HTERT RPE-1 (cell line): ENCODE results near the gene CYP8B1.

Source experiments
- in situ Hi-C: fragments of 300-500 bp; cut with MboI; formaldehyde crosslinking; loops from 4 replicates; pipeline ENCODE4 v1.14.3; 2020; ENCODE audit warnings: low sequenced_read_pairs

CYP8B1 gene, protein sequence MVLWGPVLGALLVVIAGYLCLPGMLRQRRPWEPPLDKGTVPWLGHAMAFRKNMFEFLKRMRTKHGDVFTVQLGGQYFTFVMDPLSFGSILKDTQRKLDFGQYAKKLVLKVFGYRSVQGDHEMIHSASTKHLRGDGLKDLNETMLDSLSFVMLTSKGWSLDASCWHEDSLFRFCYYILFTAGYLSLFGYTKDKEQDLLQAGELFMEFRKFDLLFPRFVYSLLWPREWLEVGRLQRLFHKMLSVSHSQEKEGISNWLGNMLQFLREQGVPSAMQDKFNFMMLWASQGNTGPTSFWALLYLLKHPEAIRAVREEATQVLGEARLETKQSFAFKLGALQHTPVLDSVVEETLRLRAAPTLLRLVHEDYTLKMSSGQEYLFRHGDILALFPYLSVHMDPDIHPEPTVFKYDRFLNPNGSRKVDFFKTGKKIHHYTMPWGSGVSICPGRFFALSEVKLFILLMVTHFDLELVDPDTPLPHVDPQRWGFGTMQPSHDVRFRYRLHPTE

DNA sequence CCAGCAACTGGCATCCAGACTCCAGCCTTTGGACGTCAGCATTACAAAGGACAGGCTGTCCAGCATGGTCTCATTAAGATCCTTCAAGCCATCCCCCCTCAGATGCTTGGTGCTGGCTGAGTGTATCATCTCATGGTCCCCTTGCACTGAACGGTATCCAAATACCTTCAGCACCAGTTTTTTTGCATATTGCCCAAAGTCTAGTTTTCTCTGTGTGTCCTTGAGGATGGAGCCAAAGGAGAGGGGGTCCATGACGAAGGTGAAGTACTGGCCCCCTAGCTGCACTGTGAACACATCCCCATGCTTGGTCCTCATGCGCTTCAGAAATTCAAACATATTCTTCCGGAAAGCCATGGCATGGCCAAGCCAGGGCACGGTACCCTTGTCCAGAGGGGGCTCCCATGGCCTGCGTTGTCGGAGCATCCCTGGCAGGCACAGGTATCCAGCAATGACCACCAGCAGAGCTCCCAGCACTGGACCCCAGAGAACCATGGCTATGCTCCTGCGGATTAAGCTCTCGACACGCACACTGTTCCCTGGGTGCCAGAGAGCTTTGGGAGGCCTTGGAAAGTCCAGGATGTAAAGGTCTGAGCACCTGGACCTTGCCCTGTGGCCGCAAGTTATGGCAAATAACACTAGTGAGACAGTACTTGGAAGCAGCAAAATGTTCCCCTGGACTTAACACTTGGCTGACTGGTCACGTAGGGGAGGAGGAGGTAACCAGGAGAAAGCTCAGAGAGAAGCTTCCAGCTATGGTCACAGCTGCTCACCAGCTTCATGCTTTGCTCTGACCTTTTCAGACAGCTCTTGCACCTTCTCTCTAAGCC, at the start of gene CYP8B1:
CYP8B1 (minus strand) TSS at position 555 of the 827 bp plus-strand sequence; CDS start at position 492, 63 bp downstream.
- in situ Hi-C loops, result no loop called here

DNA sequence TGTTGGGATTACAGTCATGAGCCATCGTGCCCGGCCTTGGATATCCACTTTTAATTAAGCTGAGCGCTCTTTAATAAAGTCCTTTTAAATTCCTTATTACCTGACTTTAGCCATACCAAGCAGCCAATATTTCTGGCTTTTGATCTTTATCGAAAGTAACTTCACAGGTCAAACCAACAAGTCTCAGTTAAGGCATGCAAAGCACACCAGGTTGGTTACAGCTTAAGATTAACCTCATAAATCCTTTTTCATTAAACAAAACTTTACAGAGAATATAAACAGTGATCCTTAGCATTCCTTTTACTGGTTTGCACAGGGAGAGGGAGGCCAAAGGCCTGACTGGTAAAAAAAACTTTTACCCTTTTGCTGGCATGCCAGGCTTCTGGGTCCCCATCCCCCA, 47.9 kb upstream of the CYP8B1 start:
- in situ Hi-C loops, result no loop called here

DNA sequence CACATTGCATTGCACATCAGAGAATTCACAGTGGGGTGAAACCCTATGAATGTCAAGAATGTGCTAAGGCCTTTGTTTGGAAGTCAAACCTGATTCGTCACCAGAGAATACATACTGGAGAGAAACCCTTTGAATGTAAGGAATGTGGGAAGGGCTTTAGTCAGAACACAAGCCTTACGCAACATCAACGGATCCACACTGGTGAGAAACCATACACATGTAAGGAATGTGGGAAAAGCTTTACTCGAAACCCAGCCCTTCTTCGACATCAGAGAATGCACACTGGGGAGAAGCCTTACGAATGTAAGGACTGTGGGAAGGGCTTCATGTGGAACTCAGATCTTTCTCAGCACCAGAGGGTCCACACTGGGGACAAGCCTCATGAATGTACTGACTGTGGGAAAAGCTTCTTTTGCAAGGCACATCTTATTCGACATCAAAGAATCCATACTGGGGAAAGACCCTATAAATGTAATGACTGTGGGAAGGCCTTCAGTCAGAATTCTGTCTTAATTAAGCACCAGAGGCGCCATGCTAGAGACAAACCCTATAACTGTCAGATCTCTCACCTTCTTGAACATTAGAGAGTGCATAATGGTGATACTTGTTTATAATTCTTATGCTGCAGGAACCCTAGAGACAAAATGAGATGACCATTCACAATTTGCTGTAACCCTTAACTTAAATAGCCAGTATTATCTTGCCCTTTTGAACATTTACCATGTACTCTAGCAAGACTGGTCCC, 39.3 kb upstream of the CYP8B1 start:
- in situ Hi-C loops, result no loop called here

DNA sequence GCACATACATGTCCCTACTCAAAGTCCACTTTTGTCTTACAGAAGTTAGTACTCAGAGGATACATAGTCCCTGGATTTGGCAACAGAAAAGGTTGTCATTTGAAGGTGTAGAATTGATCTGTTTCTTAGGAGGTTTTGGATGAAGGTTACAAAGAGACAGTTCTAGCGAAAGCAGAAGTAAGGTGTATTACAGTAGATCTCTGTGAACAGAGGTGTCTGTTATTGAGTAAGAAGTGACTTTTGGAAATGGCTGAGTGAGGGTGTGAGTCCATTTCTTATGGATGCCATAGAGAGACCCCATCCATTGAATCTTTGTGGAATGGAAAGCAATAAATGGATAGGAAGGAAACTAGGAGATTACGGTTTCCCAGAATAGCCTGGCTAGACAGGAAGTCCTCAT, 35.9 kb upstream of the CYP8B1 start:
- in situ Hi-C loops, result no loop called here

DNA sequence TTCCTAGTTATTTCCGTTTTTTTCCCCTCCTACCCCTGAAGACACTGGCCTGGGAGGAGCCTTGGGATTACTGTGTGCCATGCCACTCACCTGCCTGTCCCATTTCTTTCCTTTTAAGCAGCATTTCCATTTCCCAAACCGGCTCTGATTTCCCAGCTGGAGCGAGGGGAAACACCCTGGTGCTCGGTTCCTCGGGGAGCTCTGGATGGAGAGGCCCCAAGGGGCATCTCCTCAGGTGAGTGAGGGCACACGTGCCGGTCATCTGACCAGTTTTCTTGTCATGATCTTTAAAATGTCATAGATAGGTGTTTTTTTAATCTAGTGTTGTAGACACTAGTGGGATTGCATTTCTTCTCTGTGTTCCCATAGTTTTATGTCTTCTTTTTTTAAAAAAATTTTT, 33.0 kb upstream of the CYP8B1 start:
- in situ Hi-C loops, result no loop called here

DNA sequence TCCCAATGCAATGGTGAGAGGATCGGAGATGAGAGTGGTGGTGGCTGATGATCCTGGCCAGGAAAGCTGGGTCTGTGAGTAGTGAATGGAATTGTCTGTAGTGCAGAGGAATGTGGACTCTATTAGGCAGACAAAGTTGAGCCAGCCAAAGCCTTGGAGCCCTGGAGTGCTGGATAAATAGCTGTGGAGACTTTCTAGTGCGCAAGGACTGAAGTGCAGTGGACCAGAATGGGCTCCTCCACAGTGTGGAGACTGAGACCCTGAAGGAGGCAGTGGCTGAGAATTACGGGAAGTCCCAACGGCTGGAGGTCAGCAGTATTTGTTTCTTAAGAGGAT, 31.1 kb upstream of the CYP8B1 start:
- in situ Hi-C loops, result no loop called here

DNA sequence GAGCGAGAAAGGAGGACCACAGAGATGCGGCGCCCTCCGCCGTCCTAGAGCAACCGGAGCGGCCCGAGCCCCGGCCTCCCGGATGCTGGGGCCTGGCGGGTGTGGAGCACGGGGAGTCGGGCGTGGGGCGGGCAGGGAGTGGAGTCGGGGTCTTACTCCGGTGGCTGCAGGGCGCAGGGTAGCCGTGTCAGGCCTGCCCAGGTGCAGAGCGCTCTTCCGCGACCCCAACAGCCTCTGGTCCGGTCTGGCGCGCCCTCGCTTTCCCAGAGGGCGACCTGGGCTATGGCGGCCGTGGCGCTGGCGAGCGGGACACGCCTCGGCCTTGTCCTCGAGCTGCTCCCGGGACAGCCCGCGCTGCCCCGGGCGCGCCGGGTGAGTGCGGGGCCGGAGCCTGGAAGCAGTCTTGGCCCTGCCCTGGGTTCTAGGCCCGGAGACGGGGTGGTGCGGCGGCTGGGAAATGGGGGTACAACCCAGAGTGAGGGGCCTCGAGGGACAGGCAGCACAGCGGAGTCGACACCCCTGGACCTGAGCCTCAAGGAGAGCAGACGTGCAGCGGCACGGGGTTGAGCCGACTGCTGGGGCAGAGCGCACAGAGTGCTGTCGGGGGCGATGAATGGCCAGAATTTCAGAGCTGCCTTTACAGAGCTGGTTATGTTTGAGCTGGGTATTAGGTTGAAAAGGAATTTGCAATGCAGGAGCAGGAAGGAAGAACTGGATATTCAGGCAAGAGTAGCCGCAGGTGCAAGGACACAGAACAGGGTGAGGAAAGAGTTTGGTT, 30.6 kb upstream of the CYP8B1 start, which contains the start of gene ZNF662:
ZNF662 (plus strand) TSS at position 73 of the 778 bp plus-strand sequence. CDS start 1,973 bp downstream, outside the sequence.
- in situ Hi-C loops, result no loop called here

DNA sequence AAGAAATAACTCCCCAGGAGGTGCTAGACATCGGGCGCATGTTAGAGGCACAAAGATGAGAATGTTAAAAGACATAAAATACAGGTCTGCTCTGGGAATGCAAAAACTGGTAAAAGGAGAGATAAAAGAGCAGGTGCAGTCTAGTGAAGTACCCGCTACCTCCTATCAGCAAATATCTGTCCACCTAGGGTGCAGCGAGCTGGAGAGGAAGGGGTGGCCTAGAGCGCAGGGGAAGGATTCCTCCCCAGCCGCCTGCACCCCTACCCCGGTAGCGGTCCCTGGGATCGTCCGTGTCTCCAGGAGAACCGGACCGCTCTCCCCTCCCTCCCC, 30.0 kb upstream of the CYP8B1 start:
- in situ Hi-C loops, result no loop called here

DNA sequence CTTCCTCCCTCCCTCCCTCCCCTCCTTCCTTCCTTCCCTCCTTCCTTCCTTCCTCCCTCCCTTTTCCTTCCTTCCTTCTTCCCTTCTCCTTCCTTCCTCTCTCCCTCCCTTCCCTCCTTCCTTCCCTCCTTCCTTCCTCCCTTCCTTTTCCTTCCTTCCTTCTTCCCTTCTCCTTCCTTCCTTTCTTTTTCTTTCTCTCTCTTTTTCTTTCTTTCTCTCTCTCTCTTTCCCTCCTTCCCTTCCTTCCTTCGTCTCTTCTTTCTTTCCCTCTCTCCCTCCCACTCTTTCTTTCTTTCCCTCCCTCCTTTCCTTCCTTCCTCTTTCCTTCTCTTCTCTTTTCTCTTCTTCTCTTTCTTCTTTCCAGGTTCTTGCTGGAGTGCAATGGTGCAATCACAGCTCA, 28.4 kb upstream of the CYP8B1 start:
- in situ Hi-C loops, result no loop called here

DNA sequence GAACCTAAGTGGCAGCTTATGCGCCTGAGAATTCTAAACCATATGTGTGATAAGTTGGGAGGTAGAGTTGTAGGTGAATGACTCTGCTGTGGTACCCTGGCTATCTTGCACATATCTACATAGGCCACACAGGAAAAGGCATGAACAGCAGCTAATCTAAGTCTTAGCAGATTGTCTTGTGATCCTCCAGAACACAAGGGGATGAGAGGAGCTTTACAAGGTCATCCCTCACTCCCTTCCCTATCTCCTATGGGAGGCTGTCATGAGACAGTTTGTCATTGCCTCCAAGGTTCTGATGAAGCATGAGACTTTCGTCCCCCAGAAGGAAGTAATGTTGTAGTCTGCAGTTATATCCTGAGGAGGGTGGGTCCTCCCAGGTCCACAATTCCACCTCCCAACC, 26.6 kb upstream of the CYP8B1 start:
- in situ Hi-C loops, result no loop called here

DNA sequence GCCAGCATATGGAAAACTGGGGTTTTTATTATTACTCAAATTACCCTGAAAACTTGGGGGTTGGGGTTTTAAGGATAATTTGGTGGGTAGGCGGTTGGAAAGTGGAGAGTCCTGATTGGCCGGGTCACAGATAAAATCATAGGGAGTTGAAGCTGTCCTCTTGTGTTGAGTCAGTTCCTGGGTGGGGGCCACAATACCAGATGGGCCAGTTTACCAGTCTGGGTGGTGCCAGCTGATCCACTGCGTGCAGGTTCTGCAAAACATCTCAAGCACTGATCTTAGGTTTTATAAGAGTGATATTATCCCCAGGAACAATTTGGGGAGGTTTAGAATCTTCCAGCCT, 25.4 kb upstream of the CYP8B1 start:
- in situ Hi-C loops, result no loop called here

DNA sequence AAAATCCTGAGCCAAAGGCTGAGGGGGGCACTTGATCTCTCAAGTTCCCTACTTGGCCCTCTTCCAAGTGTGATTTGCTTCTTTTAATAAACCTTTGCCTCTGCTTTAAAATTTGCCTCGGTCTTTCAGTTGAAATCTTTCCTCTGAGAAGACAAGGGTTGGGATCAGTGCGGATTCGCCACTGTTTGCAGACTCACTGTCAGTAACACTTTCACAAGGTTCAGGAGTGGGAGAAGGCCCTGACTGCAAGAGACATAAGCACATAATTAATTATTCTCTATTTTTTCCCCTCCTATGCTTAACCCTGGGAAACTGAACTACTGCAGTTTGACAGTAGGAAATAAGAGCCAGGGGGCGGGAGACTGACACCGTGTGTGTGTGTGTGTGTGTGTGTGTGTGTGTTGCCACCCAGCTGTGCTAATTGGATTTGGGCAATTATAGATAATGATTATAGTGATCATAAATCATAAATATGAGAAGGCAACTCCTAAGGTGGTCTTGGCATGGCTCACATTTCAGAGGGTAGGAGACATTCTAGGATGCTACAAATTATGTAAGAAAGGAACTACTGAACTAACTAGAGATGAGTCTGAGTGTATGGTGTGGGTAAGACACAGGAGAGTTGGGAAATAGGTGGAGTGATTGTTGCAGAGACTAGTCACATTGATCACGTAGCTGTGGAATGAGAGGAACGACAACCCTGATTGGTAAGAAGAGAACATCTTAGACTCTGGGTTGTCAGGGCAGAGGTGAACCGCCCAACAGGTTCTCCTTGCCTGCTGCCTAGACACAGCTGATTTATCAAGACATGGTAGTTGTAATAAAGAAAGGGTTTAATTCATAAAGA, 24.8 kb upstream of the CYP8B1 start:
- in situ Hi-C loops, result no loop called here

DNA sequence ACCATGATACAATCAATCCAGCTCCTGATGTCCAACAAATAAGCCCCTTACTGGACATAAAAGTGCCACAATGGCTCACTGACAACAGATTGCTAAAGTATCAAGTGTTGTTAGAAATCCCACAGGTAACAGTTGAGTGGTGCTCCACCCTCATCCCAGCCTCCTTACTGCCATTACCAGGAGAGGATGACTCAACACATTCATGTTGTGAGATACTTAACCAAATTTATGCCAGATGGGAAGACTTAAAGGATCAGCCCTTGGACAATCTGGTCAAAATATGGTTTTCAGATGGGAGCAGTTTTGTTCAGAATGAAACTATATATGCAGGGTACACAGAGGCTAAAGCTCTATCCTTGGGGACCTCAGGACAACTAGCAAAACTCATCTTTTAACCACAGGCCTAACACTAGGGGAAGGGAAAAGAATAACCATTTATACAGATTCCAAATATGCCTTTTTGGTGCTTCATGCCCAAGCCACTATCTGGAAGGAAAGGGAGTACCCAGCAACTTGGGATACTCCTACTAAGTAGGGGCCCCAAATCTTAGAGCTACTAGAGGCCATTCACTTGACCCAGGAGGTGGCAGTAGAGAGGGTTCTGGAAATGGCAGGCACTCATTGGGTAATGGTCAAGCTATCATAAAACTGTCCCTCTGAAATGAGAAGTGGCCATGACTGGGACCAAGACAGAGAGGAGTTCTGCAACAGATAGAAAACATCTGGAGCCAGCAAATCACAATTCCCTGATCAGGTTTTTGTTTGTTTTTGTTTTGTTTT, 23.4 kb upstream of the CYP8B1 start:
- in situ Hi-C loops, result no loop called here

DNA sequence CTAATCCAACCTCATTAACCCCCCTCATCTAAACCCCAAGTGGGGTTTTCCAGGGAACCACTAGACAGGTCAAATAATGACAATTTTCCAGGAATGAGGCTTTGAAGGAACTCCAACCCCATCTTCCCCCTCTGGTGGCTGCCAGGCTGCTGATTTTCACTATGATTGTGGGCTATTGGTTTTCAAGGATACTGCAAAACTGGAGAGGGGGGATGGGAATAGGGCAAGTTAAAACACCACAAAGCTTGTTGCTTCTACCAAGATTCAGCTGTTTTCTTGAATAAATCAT, 19.8 kb upstream of the CYP8B1 start:
- in situ Hi-C loops, result no loop called here

DNA sequence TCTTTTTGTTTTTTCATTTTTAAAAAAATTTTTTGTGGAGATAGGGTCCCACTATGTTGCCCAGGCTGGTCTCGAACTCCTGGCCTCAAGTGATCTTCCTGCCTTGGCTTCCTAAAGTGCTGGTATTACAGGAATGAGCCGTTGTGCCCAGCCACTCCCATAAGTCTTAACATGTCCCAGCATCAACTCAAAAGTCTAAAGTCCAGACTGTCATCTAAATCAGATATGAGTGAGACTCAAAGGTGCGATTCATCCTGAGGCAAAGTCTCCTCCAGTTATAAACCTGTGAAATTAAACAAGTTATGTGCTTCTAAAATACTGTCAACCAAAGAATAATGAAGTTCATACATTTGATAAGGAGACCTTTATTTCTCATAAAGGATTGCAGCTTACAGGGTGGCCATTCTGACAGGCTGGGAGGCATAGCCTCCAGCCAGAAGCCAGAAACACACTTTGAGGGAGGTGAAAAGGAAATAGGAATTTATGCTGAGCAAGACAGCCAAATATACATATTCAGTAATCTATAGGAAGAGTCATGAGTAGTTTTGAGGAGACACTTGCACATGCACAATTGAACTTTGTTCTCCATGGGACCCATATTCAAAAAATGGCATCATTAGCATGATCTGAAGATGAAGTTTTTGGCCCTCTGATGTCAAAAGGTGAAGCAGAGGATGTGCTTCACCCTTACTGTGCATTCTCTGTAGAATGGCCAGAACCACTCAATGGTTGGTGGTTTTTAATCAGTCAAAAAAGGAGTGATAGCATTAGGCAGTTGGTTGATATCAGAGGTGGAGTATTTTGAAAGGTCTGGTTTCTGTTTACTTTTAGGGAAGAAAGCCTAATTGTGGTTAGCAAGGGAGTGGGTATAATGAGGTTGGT, 19.3 kb upstream of the CYP8B1 start:
- in situ Hi-C loops, result no loop called here

DNA sequence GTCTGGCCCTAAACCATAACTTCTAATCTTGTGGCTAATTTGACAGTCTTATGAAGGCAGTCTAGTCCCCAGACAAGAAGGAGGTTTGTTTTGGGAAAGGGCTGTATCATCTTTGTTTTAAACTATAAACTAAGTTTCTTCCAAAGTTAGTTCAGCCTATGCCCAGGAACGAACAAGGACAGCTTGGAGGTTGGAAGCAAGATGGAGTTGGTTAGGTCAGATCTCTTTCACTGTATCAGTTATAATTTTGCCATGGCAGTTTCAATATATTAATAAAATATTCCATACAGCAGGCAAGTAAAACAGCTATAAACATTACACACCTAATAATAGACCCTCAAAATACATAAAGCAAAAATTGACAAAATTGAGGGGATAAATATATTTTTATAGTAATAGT, 17.1 kb upstream of the CYP8B1 start:
- in situ Hi-C loops, result no loop called here

DNA sequence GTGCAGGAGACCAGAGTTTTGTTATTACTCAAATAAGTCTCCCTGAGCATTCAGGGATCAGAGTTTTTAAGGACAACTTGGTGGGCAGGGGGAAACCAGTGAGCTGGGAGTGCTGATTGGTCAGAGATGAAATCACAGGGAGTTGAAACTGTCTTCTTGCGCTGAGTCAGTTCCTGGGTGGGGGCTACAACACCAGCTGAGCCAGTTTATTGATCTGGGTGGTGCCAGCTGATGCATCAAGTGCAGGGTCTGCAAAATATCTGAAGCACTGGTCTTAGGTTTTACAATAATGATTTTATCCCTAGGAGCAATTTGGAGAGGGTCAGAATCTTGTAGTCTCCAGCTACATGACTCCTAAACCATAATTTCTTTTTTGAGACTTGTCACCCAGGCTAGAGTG, 16.5 kb upstream of the CYP8B1 start:
- in situ Hi-C loops, result no loop called here

DNA sequence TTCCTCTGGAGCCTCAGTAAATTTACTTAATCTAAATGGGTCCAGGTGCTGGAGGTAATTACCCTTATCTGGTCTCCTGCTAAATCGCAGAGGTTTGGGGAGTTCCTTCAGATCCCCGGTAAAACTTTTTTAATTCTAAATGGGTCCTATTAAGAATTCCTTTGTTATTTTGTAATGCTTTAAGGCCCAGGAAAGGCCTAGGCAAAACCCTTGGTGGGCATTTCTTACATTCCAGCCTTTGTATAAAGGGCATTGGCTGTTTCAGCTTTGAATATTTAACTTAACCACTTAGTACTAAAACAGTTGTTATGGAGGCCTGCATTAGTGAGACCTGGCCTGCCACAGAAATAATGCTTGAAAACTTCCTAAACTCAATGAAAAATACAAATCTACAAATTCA, 15.4 kb upstream of the CYP8B1 start:
- in situ Hi-C loops, result no loop called here
